H1 (cell line): ENCODE measurements around the gene F10. TPM values are rescaled to one million over a fixed set of nuclear protein-coding genes. Genes with fewer than 3 reads are reported as not detected.

ENCODE experiments used
- CTCF ChIA-PET: fragments of 300-600 bp; sonication (Branson Sonifier 250); formaldehyde crosslinking; loops from one replicate; lab custom pipeline; 2021; ENCODE audit not compliant: partially characterized antibody; lab: Charles Lee
- POLR2A ChIA-PET: fragments of 300-600 bp; sonication (Branson Sonifier 250); formaldehyde crosslinking; loops from one replicate; lab custom pipeline; 2021; ENCODE audit warnings: inconsistent platforms; ENCODE audit not compliant: partially characterized antibody; lab: Charles Lee
- DNase-seq, 2 experiments: peaks; one replicate each; pipeline versions ENCODE4 v3.0.0 to v3.0.0-alpha.2; 2010 to 2022; ENCODE audit warnings: low spot score in 2 of 2, low read depth in 1 of 2, mixed read lengths in 1 of 2
- FAIRE-seq: peaks from 2 replicates; lab custom pipeline; 2011; peaks lifted over from hg19 to GRCh38; lab: Jason Lieb, UNC
- H2AFZ ChIP-seq: 2 replicates; pipeline ENCODE4 v1.8.1; 2012; ENCODE audit warnings: low read length, inconsistent platforms
- H2AK5ac ChIP-seq: 2 replicates; pipeline ENCODE4 v1.6.1; 2013; ENCODE audit warnings: low read depth, low read length
- H2BK120ac ChIP-seq: replicated peaks from 2 replicates; pipeline ENCODE3; 2013; ENCODE audit warnings: low read depth, low read length, inconsistent platforms
- H2BK12ac ChIP-seq: 2 replicates; pipeline ENCODE4 v1.6.1; 2013; ENCODE audit warnings: low read depth, low read length
- H2BK15ac ChIP-seq: 2 replicates; pipeline ENCODE4 v1.6.1; 2013; ENCODE audit warnings: low read length
- H2BK20ac ChIP-seq: 2 replicates; pipeline ENCODE4 v1.6.1; 2013; ENCODE audit warnings: low read length
- H2BK5ac ChIP-seq: 2 replicates; pipeline ENCODE4 v1.6.1; 2013; ENCODE audit warnings: low read depth, low read length
- H3K14ac ChIP-seq: 2 replicates; pipeline ENCODE4 v1.6.1; 2013; ENCODE audit warnings: inconsistent platforms; ENCODE audit not compliant: insufficient read length
- H3K18ac ChIP-seq: 2 replicates; pipeline ENCODE4 v1.6.1; 2013; ENCODE audit warnings: low read length; ENCODE audit errors: extremely low read depth
- H3K23ac ChIP-seq: 2 replicates; pipeline ENCODE4 v1.6.1; 2013; ENCODE audit warnings: inconsistent platforms; ENCODE audit not compliant: insufficient read length
- H3K23me2 ChIP-seq: 2 replicates; pipeline ENCODE4 v1.6.1; 2013; ENCODE audit warnings: low read depth, low read length
- H3K27ac ChIP-seq: 2 replicates; pipeline ENCODE4 v1.6.1; 2011; ENCODE audit warnings: low read depth, low read length, inconsistent platforms
- H3K27me3 ChIP-seq, 4 experiments: replicated peaks in 1 of 4; 1 replicate in 1 of 4; 2 replicates in 3 of 4; pipeline versions ENCODE4 v1.6.1 to v1.8.1; 2011 to 2013; ENCODE audit warnings: low read length in 3 of 4, mild to moderate bottlenecking in 3 of 4, inconsistent platforms in 2 of 4, mixed read lengths in 2 of 4, moderate library complexity in 1 of 4; ENCODE audit not compliant: control insufficient read depth in 3 of 4, insufficient read depth in 3 of 4; ENCODE audit errors: extremely low read depth in 1 of 4
- H3K36me3 ChIP-seq, 4 experiments: 2 replicates each; pipeline versions ENCODE4 v1.6.1 to v1.8.1; 2011 to 2013; ENCODE audit warnings: mild to moderate bottlenecking in 4 of 4, low read length in 3 of 4, moderate library complexity in 2 of 4, control low read depth in 1 of 4, inconsistent platforms in 1 of 4; ENCODE audit not compliant: insufficient read depth in 4 of 4, control insufficient read depth in 2 of 4
- H3K4ac ChIP-seq: replicated peaks from 2 replicates; pipeline ENCODE3; 2013; ENCODE audit warnings: low read length, low read depth, mixed read lengths, inconsistent platforms; ENCODE audit not compliant: insufficient read length
- H3K4me1 ChIP-seq, 4 experiments: replicated peaks in 1 of 4; 1 replicate in 1 of 4; 2 replicates in 3 of 4; pipeline versions ENCODE4 v1.6.1 to v1.8.1; 2011 to 2013; ENCODE audit warnings: low read length in 3 of 4, inconsistent platforms in 2 of 4, mixed read lengths in 1 of 4; ENCODE audit not compliant: insufficient read depth in 4 of 4, control insufficient read depth in 3 of 4
- H3K4me2 ChIP-seq, 2 experiments: 2 replicates each; pipeline versions ENCODE4 v1.6.1 to v1.8.1; 2011 to 2013; ENCODE audit warnings: low read depth in 2 of 2, low read length in 2 of 2, control low read depth in 1 of 2, inconsistent platforms in 1 of 2, mild to moderate bottlenecking in 1 of 2; ENCODE audit not compliant: insufficient read depth in 1 of 2
- H3K4me3 ChIP-seq, 4 experiments: fragments of 200-600, 300-600 bp in 1 of 4; sonication (generic), shearing (Covaris generic), sonication (Bioruptor Twin) in 1 of 4; 2 replicates each; pipeline versions ENCODE4 v1.5.1 to v1.8.1; 2011 to 2016; ENCODE audit warnings: low read length in 4 of 4, low read depth in 3 of 4, control low read depth in 2 of 4, inconsistent platforms in 2 of 4, mild to moderate bottlenecking in 2 of 4, mixed read lengths in 1 of 4, moderate library complexity in 1 of 4; ENCODE audit not compliant: insufficient read depth in 2 of 4; ENCODE audit errors: extremely low read depth in 1 of 4
- H3K56ac ChIP-seq: replicated peaks from 2 replicates; pipeline ENCODE3; 2013; ENCODE audit warnings: low read depth, mild to moderate bottlenecking, mixed read lengths, low read length, inconsistent platforms; ENCODE audit not compliant: insufficient read length
- H3K79me1 ChIP-seq: 2 replicates; pipeline ENCODE4 v1.6.1; 2013; ENCODE audit warnings: low read depth, low read length, control low read depth
- H3K79me2 ChIP-seq, 2 experiments: 2 replicates each; pipeline versions ENCODE4 v1.6.1 to v1.8.1; 2012 to 2013; ENCODE audit warnings: low read length in 2 of 2, mild to moderate bottlenecking in 2 of 2, inconsistent platforms in 1 of 2; ENCODE audit not compliant: insufficient read depth in 2 of 2, control insufficient read depth in 1 of 2
- H3K9ac ChIP-seq, 4 experiments: replicated peaks in 1 of 4; 1 replicate in 1 of 4; 2 replicates in 3 of 4; pipeline versions ENCODE4 v1.6.1 to v1.8.1; 2011 to 2013; ENCODE audit warnings: low read depth in 3 of 4, low read length in 3 of 4, control low read depth in 2 of 4, mild to moderate bottlenecking in 2 of 4, moderate library complexity in 2 of 4, inconsistent platforms in 1 of 4; ENCODE audit errors: extremely low read depth in 1 of 4
- H3K9me3 ChIP-seq, 2 experiments: 2 replicates each; pipeline versions ENCODE4 v1.6.1 to v1.8.1; 2012 to 2013; ENCODE audit warnings: mild to moderate bottlenecking in 2 of 2, moderate library complexity in 2 of 2, control low read depth in 1 of 2, inconsistent platforms in 1 of 2, low read depth in 1 of 2, low read length in 1 of 2, mixed read lengths in 1 of 2; ENCODE audit not compliant: insufficient read depth in 2 of 2
- H4K20me1 ChIP-seq, 2 experiments: replicated peaks in 1 of 2; 2 replicates each; pipeline versions ENCODE3 to v1.8.1; 2011 to 2013; ENCODE audit warnings: inconsistent platforms in 2 of 2, low read length in 2 of 2, mild to moderate bottlenecking in 1 of 2; ENCODE audit not compliant: insufficient read depth in 2 of 2, control insufficient read depth in 1 of 2
- H4K5ac ChIP-seq: 2 replicates; pipeline ENCODE4 v1.6.1; 2013; ENCODE audit warnings: low read length, low read depth, mixed read lengths, inconsistent platforms; ENCODE audit not compliant: insufficient read length
- H4K8ac ChIP-seq: 2 replicates; pipeline ENCODE4 v1.8.0; 2013; ENCODE audit warnings: mild to moderate bottlenecking, moderate library complexity, low read length, inconsistent platforms; ENCODE audit not compliant: insufficient read depth; ENCODE audit errors: extremely low read depth
- H4K91ac ChIP-seq: replicated peaks from 2 replicates; pipeline ENCODE3; 2013; ENCODE audit warnings: low read length, mixed read lengths, inconsistent platforms; ENCODE audit not compliant: insufficient read length
- CBX8 ChIP-seq: fragments of 300-800, 300-1000 bp; sonication (generic); IDR thresholded peaks from 2 replicates; pipeline ENCODE4 v1.7.1; 2016; ENCODE audit warnings: low read depth, low read length, borderline replicate concordance
- CHD1 ChIP-seq: IDR thresholded peaks from 2 replicates; pipeline ENCODE4 v1.6.1; 2012; ENCODE audit warnings: low read depth, low read length, improper control_type of control experiment
- CTBP2 ChIP-seq: IDR thresholded peaks from 2 replicates; pipeline ENCODE4 v1.7.0; 2011; ENCODE audit warnings: borderline replicate concordance, mild to moderate bottlenecking, moderate library complexity, mixed read lengths, low read length; ENCODE audit not compliant: insufficient read depth, insufficient read length
- E2F6 ChIP-seq: IDR thresholded peaks from 2 replicates; pipeline ENCODE4 v1.6.1; 2012; ENCODE audit warnings: inconsistent platforms
- HDAC6 ChIP-seq: IDR thresholded peaks from one replicate; pipeline ENCODE4 v1.7.1; 2012; ENCODE audit warnings: low read depth, mild to moderate bottlenecking, inconsistent platforms, low read length, moderate library complexity
- JUND ChIP-seq: IDR thresholded peaks from 2 replicates; pipeline ENCODE4 v1.6.1; 2011; ENCODE audit warnings: mild to moderate bottlenecking, improper control_type of control experiment, low read length
- PHF8 ChIP-seq: fragments of 200-600 bp; sonication (generic); conservative IDR thresholded peaks from 2 replicates; pipeline ENCODE4 v1.7.1; 2012; ENCODE audit warnings: low read depth, mild to moderate bottlenecking, inconsistent platforms, low read length, moderate library complexity
- POLR2A ChIP-seq, 2 experiments: IDR thresholded peaks; 1 replicate in 1 of 2; 2 replicates in 1 of 2; pipeline ENCODE4 v1.6.1; 2011; ENCODE audit warnings: low read depth in 2 of 2, low read length in 2 of 2, mild to moderate bottlenecking in 2 of 2; ENCODE audit errors: control extremely low read depth in 1 of 2
- TAF1 ChIP-seq: IDR thresholded peaks from 2 replicates; pipeline ENCODE4 v1.6.1; 2011; ENCODE audit warnings: mild to moderate bottlenecking, low read depth, low read length
- TCF12 ChIP-seq: IDR thresholded peaks from 2 replicates; pipeline ENCODE4 v1.6.1; 2011; ENCODE audit warnings: low read depth, mild to moderate bottlenecking, low read length
- TEAD4 ChIP-seq: IDR thresholded peaks from 2 replicates; pipeline ENCODE4 v1.6.1; 2012; ENCODE audit warnings: low read depth, low read length, inconsistent platforms, mixed read lengths
- WGBS, 2 experiments: shearing (Covaris generic) in 1 of 2; methylation state at CpG; one replicate each; pipeline versions ENCODE4 v1.1.6 to v1.1.7; 2013 to 2015; ENCODE audit warnings: low lambda C conversion rate in 2 of 2, mixed read lengths in 2 of 2, inconsistent platforms in 1 of 2, low coverage in 1 of 2, missing lambda C conversion rate in 1 of 2; ENCODE audit not compliant: insufficient replicate concordance in 2 of 2, insufficient coverage in 1 of 2, insufficient read length in 1 of 2; ENCODE audit errors: extremely low coverage in 1 of 2, missing lambda C conversion rate in 1 of 2; 5-methylcytosine and 5-hydroxymethylcytosine counted together
- polyA plus RNA-seq, 7 experiments: library from polyadenylated mRNA; depleted of rRNA in 3 of 7; stranded (reverse) in 5 of 7; unstranded in 2 of 7; fragments of >200 nt in 5 of 7; fragments of 200-250 nt in 2 of 7; gene quantifications; 1 replicate in 5 of 7; 2 replicates in 1 of 7; 4 replicates in 1 of 7; pipeline versions ENCODE4 v1.2.1 to v1.2.3, GENCODE V29; 2011 to 2013; ENCODE audit warnings: missing spikeins in 2 of 7, mixed read lengths in 2 of 7
- total RNA-seq: library from RNA; stranded (reverse); fragmentation: NEBNext Ultra II Directional; extraction: Animal tissue kit (Norgen Biotek cat#: 25700); gene quantifications from 2 replicates; pipeline ENCODE4 v1.2.1, GENCODE V29; 2021

F10 gene
- total and polyA plus RNA-seq, 2 of the 8 experiments (the other 6 are each of a cell fraction or from before 2014, with no cell fraction given), result 2.0 to 4.2 TPM

GRCh38 chr13:113157206-113157928 lies 34.8 kb downstream of the F10 start:
- Histone ChIP-seq H4K20me1 (no peaks in the 10 kb centered on the region), H2BK12ac (no peak overlapping the region), H3K18ac (no peak overlapping the region), H2BK15ac (peak overlapping the region; percentile 16; the same call in 1 of the 2 replicates), H3K4ac (no peak overlapping the region), H3K14ac (no peak overlapping the region), H3K27ac (no peak overlapping the region), H3K9me3 (no peaks in the 10 kb centered on the region), H2BK5ac (peak overlapping the region; percentile 35; the same call in 1 of the 2 replicates), H2AFZ (no peak overlapping the region), H4K8ac (no peak overlapping the region), H3K27me3 (peaks cover 5 to 12% (median 12%) of the 10 kb centered on the region in 4 experiments; a peak in 6 of 7 replicates), H3K23me2 (peaks cover 10% of the 10 kb centered on the region), H3K79me2 (no peaks in the 10 kb centered on the region), H4K91ac (no peak overlapping the region)
- POLR2A ChIA-PET, result interaction anchor here (1.6 kb wide), 1 partner anchor 52 kb away, joined by 7 read pairs; the partner anchor contains the start of genes CUL4A and PCID2
- no peak for FAIRE-seq
- TF ChIP-seq CHD1 (no peak), JUND (no peak), POLR2A (IDR thresholded peaks at IDR 0.05; ENCODE audit: control extremely low read depth in 1 of 2, low read depth in 2 of 2, low read length in 2 of 2) (no peak), E2F6 (no peak), CTBP2 (no peak), HDAC6 (no peak), TAF1 (no peak), PHF8 (no peak), TEAD4 (no peak), CBX8 (no peak), TCF12 (no peak)
- TF ChIP-seq, all 59 proteins: peak for 0
- peak in 1 of 2 experiments; percentile 33 for DNase-seq
- no peak overlapping the region for H2BK20ac ChIP-seq
- 89% methylated on average over 12 of the region's 12 CpGs; no CpG with 5 or more reads in 1 of the 2 experiments for WGBS, 2 experiments
- no peak overlapping the region for H4K5ac ChIP-seq
- CTCF ChIA-PET, result interaction anchor here (0.6 to 1.6 kb wide), 3 partner anchors 21 to 262 kb away, joined by 3 read pairs; no protein-coding TSS in a partner anchor
- H3K36me3 ChIP-seq, result no peaks in the 10 kb centered on the region
- no peak overlapping the region for H2AK5ac ChIP-seq
- H3K23ac ChIP-seq, result no peak overlapping the region
- H3K79me1 ChIP-seq, result no peaks in the 10 kb centered on the region
- H3K4me3 ChIP-seq, result no peak overlapping the region
- no peak overlapping the region for H3K9ac ChIP-seq
- peaks cover 0 to 24% (median 13%) of the 10 kb centered on the region in 4 experiments; a peak in 6 of 7 replicates for H3K4me1 ChIP-seq
- no peak overlapping the region for H3K56ac ChIP-seq
- no peak overlapping the region for H2BK120ac ChIP-seq
- H3K4me2 ChIP-seq, result no peak overlapping the region
